ENCODE measurements around the gene ZC3H4. TPM values are rescaled to one million over a fixed set of nuclear protein-coding genes. Genes with fewer than 3 reads are reported as not detected.

ZC3H4 gene
- total RNA-seq, 1 experiment from 2014 or later, result 45.1 TPM

GRCh38 chr19:47074621-47075020, 39.0 kb downstream of the ZC3H4 start:
- Histone ChIP-seq H3K4me3 (replicated peaks in 1 of 2; ENCODE audit: low read depth in 1 of 2, low read length in 2 of 2) (no peak overlapping the region), H3K27me3 (ENCODE audit: insufficient read depth, low read length) (no peaks in the 10 kb centered on the region), H3K9me3 (ENCODE audit: control insufficient read depth in 1 of 2, insufficient read depth in 1 of 2, low read depth in 1 of 2, low read length in 2 of 2) (no peaks in the 10 kb centered on the region), H3K9me2 (ENCODE audit: insufficient read depth) (no peaks in the 10 kb centered on the region), H3K9ac (ENCODE audit: low read length) (no peak overlapping the region), H3K36me3 (ENCODE audit: control insufficient read depth in 1 of 2, insufficient read depth in 2 of 2, low read length in 2 of 2) (peaks cover 21 to 32% of the 10 kb centered on the region in 2 experiments; a peak in 3 of 4 replicates), H3K4me2 (ENCODE audit: low read length) (no peak overlapping the region), H3K4me1 (ENCODE audit: control insufficient read depth in 1 of 2, insufficient read depth in 2 of 2, low read length in 2 of 2) (peaks cover 0 to 4% of the 10 kb centered on the region in 2 experiments; a peak in 3 of 4 replicates), H4K20me1 (ENCODE audit: insufficient read depth) (no peaks in the 10 kb centered on the region), H3K79me2 (ENCODE audit: insufficient read depth, low read length) (peaks cover 6% of the 10 kb centered on the region; the same call in 1 of the 2 replicates), H2AFZ (ENCODE audit: low read depth, low read length, poor library complexity, severe bottlenecking) (no peak overlapping the region), H3K27ac (ENCODE audit: low read depth, low read length) (no peak overlapping the region)
- ChIA-PET RAD21 (ENCODE audit: low non-redundant PET in 1 of 2, low total read pairs in 2 of 2, uncharacterized antibody in 2 of 2, unreplicated experiment in 2 of 2) (no interaction called here), CTCF (no interaction called here), POLR2A (no interaction called here)
- ATAC-seq, result no peak
- DNase-seq (ENCODE audit: low read depth, low spot score), result no peak
- TF ChIP-seq, protein P1, sequence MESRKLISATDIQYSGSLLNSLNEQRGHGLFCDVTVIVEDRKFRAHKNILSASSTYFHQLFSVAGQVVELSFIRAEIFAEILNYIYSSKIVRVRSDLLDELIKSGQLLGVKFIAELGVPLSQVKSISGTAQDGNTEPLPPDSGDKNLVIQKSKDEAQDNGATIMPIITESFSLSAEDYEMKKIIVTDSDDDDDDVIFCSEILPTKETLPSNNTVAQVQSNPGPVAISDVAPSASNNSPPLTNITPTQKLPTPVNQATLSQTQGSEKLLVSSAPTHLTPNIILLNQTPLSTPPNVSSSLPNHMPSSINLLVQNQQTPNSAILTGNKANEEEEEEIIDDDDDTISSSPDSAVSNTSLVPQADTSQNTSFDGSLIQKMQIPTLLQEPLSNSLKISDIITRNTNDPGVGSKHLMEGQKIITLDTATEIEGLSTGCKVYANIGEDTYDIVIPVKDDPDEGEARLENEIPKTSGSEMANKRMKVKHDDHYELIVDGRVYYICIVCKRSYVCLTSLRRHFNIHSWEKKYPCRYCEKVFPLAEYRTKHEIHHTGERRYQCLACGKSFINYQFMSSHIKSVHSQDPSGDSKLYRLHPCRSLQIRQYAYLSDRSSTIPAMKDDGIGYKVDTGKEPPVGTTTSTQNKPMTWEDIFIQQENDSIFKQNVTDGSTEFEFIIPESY (IDR thresholded peaks at IDR 0.05; ENCODE audit: extremely low read depth, insufficient replicate concordance, low read length), result no peak
- no peak for TF ChIP-seq ATF3 (IDR thresholded peaks at IDR 0.05)
- TF ChIP-seq EGR1 (IDR thresholded peaks at IDR 0.05; ENCODE audit: low read depth), result no peak
- no peak for TF ChIP-seq YY1 (IDR thresholded peaks at IDR 0.05; ENCODE audit: extremely low read depth, insufficient replicate concordance, low read depth, low read length)
- TF ChIP-seq, protein P2, sequence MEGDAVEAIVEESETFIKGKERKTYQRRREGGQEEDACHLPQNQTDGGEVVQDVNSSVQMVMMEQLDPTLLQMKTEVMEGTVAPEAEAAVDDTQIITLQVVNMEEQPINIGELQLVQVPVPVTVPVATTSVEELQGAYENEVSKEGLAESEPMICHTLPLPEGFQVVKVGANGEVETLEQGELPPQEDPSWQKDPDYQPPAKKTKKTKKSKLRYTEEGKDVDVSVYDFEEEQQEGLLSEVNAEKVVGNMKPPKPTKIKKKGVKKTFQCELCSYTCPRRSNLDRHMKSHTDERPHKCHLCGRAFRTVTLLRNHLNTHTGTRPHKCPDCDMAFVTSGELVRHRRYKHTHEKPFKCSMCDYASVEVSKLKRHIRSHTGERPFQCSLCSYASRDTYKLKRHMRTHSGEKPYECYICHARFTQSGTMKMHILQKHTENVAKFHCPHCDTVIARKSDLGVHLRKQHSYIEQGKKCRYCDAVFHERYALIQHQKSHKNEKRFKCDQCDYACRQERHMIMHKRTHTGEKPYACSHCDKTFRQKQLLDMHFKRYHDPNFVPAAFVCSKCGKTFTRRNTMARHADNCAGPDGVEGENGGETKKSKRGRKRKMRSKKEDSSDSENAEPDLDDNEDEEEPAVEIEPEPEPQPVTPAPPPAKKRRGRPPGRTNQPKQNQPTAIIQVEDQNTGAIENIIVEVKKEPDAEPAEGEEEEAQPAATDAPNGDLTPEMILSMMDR (IDR thresholded peaks at IDR 0.05 in 2 of 3, conservative IDR thresholded peaks at IDR 0.05 in 1 of 3; ENCODE audit: borderline replicate concordance in 1 of 3, insufficient read depth in 1 of 3, low read depth in 2 of 3, low read length in 2 of 3), result no peak
- TF ChIP-seq POLR2A (IDR thresholded peaks at IDR 0.05; ENCODE audit: borderline replicate concordance, extremely low read depth, insufficient read depth, insufficient read length), result no peak
- no peak for TF ChIP-seq TCF7L2 (IDR thresholded peaks at IDR 0.05; ENCODE audit: borderline replicate concordance, extremely low read depth, insufficient read depth, insufficient read length)
- TF ChIP-seq POLR2AphosphoS5 (IDR thresholded peaks at IDR 0.05; ENCODE audit: low read depth, low read length), result no peak
- TF ChIP-seq SP1 (IDR thresholded peaks at IDR 0.05; ENCODE audit: low read depth), result no peak
- no peak for TF ChIP-seq ZFX (IDR thresholded peaks at IDR 0.05)
- TF ChIP-seq CBX3 (IDR thresholded peaks at IDR 0.05; ENCODE audit: low read depth), result no peak
- TF ChIP-seq ZNF274 (IDR thresholded peaks at IDR 0.05; ENCODE audit: low read depth, low read length), result no peak
- TF ChIP-seq, protein P3, sequence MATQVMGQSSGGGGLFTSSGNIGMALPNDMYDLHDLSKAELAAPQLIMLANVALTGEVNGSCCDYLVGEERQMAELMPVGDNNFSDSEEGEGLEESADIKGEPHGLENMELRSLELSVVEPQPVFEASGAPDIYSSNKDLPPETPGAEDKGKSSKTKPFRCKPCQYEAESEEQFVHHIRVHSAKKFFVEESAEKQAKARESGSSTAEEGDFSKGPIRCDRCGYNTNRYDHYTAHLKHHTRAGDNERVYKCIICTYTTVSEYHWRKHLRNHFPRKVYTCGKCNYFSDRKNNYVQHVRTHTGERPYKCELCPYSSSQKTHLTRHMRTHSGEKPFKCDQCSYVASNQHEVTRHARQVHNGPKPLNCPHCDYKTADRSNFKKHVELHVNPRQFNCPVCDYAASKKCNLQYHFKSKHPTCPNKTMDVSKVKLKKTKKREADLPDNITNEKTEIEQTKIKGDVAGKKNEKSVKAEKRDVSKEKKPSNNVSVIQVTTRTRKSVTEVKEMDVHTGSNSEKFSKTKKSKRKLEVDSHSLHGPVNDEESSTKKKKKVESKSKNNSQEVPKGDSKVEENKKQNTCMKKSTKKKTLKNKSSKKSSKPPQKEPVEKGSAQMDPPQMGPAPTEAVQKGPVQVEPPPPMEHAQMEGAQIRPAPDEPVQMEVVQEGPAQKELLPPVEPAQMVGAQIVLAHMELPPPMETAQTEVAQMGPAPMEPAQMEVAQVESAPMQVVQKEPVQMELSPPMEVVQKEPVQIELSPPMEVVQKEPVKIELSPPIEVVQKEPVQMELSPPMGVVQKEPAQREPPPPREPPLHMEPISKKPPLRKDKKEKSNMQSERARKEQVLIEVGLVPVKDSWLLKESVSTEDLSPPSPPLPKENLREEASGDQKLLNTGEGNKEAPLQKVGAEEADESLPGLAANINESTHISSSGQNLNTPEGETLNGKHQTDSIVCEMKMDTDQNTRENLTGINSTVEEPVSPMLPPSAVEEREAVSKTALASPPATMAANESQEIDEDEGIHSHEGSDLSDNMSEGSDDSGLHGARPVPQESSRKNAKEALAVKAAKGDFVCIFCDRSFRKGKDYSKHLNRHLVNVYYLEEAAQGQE (IDR thresholded peaks at IDR 0.05; ENCODE audit: low read depth), result no peak
- BruUV-seq (replicated peaks), result no TSS peak
- intact Hi-C loops (cut with micrococcal nuclease), result no loop called here
